ENCODE results near the gene HRAS.
"Not testable (repeated sequence)": the region's sequence is repeated elsewhere in the genome, so short reads cannot be mapped to it uniquely, and the experiment has no call there.

The HRAS gene

DNA sequence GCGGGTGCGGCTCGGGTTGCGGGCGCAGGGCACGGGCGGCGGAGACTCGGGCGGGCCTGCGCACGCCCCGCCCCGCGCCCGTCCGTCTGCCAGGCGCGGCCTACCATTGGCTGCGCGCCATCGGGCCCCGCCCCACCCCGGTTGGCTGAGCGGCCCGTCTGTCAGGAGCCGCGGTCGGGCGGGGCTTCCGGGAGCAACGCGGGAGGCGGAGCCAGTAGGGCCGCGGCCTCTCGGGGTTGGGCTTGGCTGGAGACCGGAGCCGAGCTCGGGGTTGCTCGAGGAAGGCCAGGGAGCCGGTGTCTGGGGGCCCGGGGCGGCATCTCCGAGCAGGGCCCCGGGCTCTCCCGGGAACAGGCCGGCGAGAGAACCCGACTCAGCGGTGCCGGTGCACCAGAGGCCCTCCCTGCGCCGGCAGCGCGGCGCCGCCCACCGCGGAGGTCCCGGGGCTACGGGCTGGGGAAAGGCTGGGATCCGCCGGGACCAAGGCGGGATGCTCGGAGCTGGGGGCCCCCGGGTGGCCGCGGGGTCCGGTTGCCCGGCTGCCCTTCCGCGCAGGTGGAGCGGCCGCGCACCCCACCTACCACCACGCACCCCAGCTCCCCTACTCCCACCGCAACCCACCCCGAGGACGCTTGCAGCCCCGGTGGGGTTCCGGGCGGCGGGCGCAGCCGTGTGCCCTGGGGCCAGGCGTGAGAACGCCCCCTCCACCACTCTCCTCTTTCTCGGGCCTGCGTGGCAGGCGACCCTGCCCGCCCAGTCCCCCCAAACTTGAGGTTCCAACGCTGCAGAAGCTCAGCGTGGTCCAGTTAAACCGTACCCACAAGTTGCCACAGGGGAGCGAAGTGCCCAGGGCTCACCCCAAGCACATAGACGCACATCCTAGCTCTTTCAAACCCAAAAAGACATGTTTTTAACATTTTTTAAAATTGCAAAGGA is at the start of gene HRAS:
HRAS (minus strand) TSS at position 58 of the 936 bp plus-strand sequence.
- peak; percentile 89 for DNase-seq

DNA sequence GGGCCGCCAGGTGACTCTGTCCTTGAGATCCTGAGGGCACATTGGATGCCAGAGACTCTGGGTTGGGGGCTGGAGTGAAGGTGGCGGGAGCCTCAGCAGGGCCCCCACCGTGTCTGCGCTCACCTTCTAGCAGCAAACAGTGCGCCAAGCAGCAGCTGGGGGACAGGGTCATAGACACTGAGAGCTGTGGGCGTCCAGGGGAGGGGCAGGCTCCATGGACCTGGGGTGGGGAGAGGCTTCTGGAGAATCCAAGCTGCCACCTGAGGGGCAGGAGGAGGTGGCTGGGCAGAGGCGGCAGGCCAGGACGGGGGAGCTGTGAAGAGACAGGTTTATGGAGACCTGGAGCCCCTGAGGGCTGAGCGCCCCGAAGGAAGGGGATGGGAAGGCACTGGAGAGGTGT is 48.9 kb upstream of the HRAS start:
- DNase-seq = no peak

DNA sequence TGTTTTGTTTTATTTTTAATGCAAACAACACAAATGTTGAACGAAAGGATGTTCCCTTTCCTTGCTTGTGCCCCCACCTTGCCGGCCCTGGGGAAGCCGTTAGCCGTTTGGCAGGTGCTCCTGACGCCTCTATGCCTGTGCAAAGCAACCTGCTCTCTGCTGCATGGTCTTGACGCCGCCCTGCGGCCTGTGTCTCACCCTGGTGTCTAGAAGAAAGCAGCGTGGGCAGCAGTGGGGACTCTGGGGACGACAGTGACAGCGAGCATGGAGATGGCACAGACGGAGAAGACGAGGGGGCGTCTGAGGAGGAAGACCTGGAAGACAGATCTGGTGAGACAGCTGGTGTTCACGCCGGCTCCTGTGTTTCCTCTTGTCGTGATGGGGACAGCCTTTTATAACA is 46.4 kb upstream of the HRAS start:
- no peak for DNase-seq

GRCh38 chr11:581342-581741 is 46.0 kb upstream of the HRAS start:
- DNase-seq = no peak

DNA sequence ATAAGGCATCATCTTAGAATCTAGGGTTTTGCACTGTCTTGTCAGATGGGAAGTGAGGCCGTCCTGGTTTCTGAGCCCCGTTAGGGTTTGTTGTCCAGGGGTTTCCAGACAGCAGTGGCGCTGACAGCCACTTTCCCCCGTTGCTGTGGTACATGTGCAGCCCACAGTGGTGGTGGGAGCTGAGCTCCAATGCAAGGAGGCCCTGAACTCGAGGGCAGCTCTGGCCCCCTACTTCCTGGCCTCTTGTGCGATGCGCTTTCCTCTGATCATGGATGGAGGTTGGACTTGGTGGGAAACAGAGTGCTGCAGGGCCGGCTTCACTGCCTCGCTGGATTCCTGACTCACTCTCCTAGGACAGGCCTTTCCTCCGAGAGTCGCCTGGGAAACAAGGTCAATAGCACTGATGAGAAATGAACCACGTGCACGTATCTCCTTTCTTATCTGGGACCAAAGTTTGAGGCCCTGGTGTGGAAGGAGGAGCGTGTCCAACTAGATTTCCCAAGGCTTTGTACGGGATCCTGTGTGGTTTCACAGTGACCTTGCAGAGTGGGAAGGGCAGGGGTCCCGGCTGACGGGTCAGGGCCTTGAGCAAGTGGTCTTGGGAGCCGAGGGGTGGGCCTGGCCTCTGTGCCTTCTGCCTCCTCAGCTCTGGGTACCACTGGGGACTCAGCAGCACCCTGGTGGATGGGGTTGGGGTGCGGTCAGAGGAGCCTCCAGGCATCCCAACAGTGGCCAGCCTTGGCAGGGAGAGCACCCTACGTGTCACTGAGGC is 44.6 kb upstream of the HRAS start:
- DNase-seq = no peak

- no peak for DNase-seq
Observed at GRCh38 chr11:578276-579035, 43.1 kb upstream of the HRAS start.

- DNase-seq = no peak
Observed at GRCh38 chr11:577611-577894, 42.2 kb upstream of the HRAS start.

- no peak for DNase-seq
Observed at GRCh38 chr11:576811-577610, 41.6 kb upstream of the HRAS start.

DNA sequence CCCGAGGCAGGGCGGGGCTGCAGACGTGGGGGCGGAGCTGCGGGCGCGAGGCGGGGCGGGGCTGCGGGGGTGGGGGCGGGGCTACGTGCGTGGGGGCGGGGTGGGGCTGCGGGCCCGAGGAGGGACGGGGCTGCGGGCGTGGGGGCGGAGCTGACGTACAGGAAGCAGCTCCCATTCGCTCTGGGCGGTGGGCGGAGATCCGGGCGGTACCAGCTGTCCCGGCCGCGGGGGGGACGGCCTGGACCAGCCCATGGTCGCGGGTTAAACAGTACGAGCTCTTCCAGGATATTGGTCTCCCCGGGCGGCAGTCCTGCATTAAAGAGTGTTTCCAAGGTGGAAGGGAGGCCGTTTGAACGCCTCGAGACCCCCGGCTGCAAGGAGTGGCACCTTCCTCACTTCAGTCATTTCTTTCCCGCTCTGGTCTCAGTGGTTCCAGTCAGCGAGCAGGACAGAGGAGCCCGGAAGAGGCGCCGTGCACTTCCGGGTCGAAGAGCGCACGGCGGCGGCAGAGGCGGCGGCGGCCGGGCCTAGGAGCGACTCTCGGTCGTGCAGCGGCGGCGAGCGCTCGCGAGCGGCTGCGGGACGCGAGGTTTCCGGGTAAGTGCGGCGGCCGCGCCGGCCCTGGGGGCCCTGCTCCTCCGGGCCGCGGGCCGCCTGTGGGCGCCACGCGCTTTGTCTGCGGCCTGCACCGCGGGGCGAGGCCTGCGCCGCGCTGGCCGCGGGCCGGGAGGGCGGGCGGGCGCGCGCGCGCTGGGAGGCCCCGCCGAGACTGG is 40.8 kb upstream of the HRAS start, which contains the start of gene PHRF1:
PHRF1 (plus strand) TSS at position 475 of the 773 bp plus-strand sequence. CDS start 5,043 bp downstream, outside the sequence.
- DNase-seq = peak; percentile 89

- DNase-seq = no peak
Observed at GRCh38 chr11:575313-575995, 40.1 kb upstream of the HRAS start.

DNA sequence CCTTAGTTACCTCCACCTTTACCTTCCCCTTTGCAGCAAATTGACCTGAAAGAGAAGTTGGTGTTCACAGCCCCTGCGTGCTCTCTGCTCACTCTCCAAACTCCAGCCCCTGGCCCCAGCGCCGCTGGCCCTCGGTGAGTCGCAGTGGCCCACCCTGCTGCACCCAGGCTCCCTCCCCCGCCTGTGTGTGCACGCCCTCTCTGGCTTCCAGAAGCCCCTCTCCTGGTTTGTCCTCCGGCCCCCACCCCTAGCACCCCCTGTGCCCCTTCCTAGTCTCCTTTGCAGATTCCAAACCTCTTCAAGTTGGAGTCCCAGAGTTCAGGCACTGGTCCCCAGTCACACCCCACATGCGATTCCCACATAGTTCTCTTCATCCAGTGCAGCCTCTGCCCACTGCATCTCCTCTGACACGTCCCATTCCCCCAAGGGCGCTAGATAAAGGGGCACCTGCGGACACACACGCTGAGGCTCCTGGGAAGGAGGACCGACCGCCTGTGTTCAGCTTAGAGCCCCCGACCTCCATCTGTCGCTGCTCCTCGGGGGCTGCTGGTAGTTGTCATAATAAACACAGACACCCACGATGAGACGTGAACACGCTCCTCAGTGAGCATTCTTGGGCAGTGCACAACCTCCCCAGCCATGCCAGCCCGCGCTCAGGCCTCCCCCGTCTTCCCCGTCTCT is 39.4 kb upstream of the HRAS start:
- no peak for DNase-seq

- DNase-seq = not testable (repeated sequence)
Observed at GRCh38 chr11:574031-574570, 38.7 kb upstream of the HRAS start.

DNA sequence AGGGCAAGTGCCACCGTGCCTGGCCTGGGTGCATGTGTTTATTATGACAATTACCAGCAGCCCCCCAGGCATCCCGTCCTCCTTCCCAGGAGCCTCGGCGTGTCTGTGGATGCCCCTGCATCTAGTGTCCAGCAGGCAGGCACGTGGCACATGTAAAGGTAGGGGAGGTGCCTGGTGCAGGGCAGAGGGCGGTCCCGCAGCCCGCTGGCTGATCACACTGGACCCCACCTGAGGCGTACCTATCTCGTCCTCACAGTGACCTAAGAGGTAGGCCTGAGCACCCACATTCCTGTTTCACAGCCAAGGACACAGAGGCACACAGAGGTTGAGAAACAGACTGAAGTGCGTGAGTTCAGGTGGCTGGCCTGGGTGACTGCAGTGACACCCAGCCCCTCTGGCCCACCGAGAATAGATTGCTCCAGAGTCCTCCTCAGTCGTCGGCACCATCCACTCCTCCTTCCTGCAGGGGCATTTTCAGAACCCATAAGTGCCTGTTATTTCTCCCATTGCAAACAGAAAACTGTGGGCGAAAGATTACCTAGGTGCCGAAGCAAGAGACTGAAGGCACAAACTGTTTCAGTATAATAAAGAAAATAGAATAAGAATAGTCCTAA is 37.9 kb upstream of the HRAS start:
- DNase-seq = no peak

DNA sequence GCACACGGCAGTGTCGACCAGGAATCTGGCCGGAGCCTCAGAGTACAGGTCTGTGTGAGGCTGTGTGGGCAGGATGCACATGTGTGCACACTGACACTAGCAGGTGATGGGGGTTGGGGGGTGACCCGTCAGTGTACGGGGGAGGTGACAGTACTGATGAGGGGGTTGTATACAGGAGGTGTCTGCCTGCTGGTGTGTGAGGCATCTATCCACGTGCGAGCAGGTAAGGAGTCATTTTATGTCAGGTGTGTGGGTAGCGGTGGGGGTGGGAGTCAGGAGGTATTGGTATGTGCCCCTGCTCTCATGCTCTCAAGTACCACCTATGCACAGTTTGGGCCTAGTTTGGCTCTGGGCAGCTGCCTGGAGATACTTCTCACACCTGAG is 36.4 kb upstream of the HRAS start:
- no peak for DNase-seq

- no peak for DNase-seq
Observed at GRCh38 chr11:569158-569885, 33.9 kb upstream of the HRAS start.

GRCh38 chr11:568306-569157 is 33.2 kb upstream of the HRAS start:
- peak; percentile 72 for DNase-seq

- no peak for DNase-seq
Observed at GRCh38 chr11:567629-568292, 32.4 kb upstream of the HRAS start.
